H1 (cell line): Measurements from ENCODE around the gene G6PC3. TPM values are rescaled to one million over a fixed set of nuclear protein-coding genes. Genes with fewer than 3 reads are reported as not detected.

Source experiments
- CTCF ChIA-PET: fragments of 300-600 bp; sonication (Branson Sonifier 250); formaldehyde crosslinking; loops from one replicate; lab custom pipeline; 2021; ENCODE audit not compliant: partially characterized antibody; lab: Charles Lee
- POLR2A ChIA-PET: fragments of 300-600 bp; sonication (Branson Sonifier 250); formaldehyde crosslinking; loops from one replicate; lab custom pipeline; 2021; ENCODE audit warnings: inconsistent platforms; ENCODE audit not compliant: partially characterized antibody; lab: Charles Lee
- DNase-seq, 2 experiments: peaks; one replicate each; pipeline versions ENCODE4 v3.0.0 to v3.0.0-alpha.2; 2010 to 2022; ENCODE audit warnings: low spot score in 2 of 2, low read depth in 1 of 2, mixed read lengths in 1 of 2
- FAIRE-seq: peaks from 2 replicates; lab custom pipeline; 2011; peaks lifted over from hg19 to GRCh38; lab: Jason Lieb, UNC
- H2AFZ ChIP-seq: 2 replicates; pipeline ENCODE4 v1.8.1; 2012; ENCODE audit warnings: low read length, inconsistent platforms
- H2AK5ac ChIP-seq: 2 replicates; pipeline ENCODE4 v1.6.1; 2013; ENCODE audit warnings: low read depth, low read length
- H2BK120ac ChIP-seq: replicated peaks from 2 replicates; pipeline ENCODE3; 2013; ENCODE audit warnings: low read depth, low read length, inconsistent platforms
- H2BK12ac ChIP-seq: 2 replicates; pipeline ENCODE4 v1.6.1; 2013; ENCODE audit warnings: low read depth, low read length
- H2BK15ac ChIP-seq: 2 replicates; pipeline ENCODE4 v1.6.1; 2013; ENCODE audit warnings: low read length
- H2BK20ac ChIP-seq: 2 replicates; pipeline ENCODE4 v1.6.1; 2013; ENCODE audit warnings: low read length
- H2BK5ac ChIP-seq: 2 replicates; pipeline ENCODE4 v1.6.1; 2013; ENCODE audit warnings: low read depth, low read length
- H3K14ac ChIP-seq: 2 replicates; pipeline ENCODE4 v1.6.1; 2013; ENCODE audit warnings: inconsistent platforms; ENCODE audit not compliant: insufficient read length
- H3K18ac ChIP-seq: 2 replicates; pipeline ENCODE4 v1.6.1; 2013; ENCODE audit warnings: low read length; ENCODE audit errors: extremely low read depth
- H3K23ac ChIP-seq: 2 replicates; pipeline ENCODE4 v1.6.1; 2013; ENCODE audit warnings: inconsistent platforms; ENCODE audit not compliant: insufficient read length
- H3K23me2 ChIP-seq: 2 replicates; pipeline ENCODE4 v1.6.1; 2013; ENCODE audit warnings: low read depth, low read length
- H3K27ac ChIP-seq: 2 replicates; pipeline ENCODE4 v1.6.1; 2011; ENCODE audit warnings: low read depth, low read length, inconsistent platforms
- H3K27me3 ChIP-seq, 4 experiments: replicated peaks in 1 of 4; 1 replicate in 1 of 4; 2 replicates in 3 of 4; pipeline versions ENCODE4 v1.6.1 to v1.8.1; 2011 to 2013; ENCODE audit warnings: low read length in 3 of 4, mild to moderate bottlenecking in 3 of 4, inconsistent platforms in 2 of 4, mixed read lengths in 2 of 4, moderate library complexity in 1 of 4; ENCODE audit not compliant: control insufficient read depth in 3 of 4, insufficient read depth in 3 of 4; ENCODE audit errors: extremely low read depth in 1 of 4
- H3K36me3 ChIP-seq, 4 experiments: 2 replicates each; pipeline versions ENCODE4 v1.6.1 to v1.8.1; 2011 to 2013; ENCODE audit warnings: mild to moderate bottlenecking in 4 of 4, low read length in 3 of 4, moderate library complexity in 2 of 4, control low read depth in 1 of 4, inconsistent platforms in 1 of 4; ENCODE audit not compliant: insufficient read depth in 4 of 4, control insufficient read depth in 2 of 4
- H3K4ac ChIP-seq: replicated peaks from 2 replicates; pipeline ENCODE3; 2013; ENCODE audit warnings: low read length, low read depth, mixed read lengths, inconsistent platforms; ENCODE audit not compliant: insufficient read length
- H3K4me1 ChIP-seq, 4 experiments: replicated peaks in 1 of 4; 1 replicate in 1 of 4; 2 replicates in 3 of 4; pipeline versions ENCODE4 v1.6.1 to v1.8.1; 2011 to 2013; ENCODE audit warnings: low read length in 3 of 4, inconsistent platforms in 2 of 4, mixed read lengths in 1 of 4; ENCODE audit not compliant: insufficient read depth in 4 of 4, control insufficient read depth in 3 of 4
- H3K4me2 ChIP-seq, 2 experiments: 2 replicates each; pipeline versions ENCODE4 v1.6.1 to v1.8.1; 2011 to 2013; ENCODE audit warnings: low read depth in 2 of 2, low read length in 2 of 2, control low read depth in 1 of 2, inconsistent platforms in 1 of 2, mild to moderate bottlenecking in 1 of 2; ENCODE audit not compliant: insufficient read depth in 1 of 2
- H3K4me3 ChIP-seq, 4 experiments: fragments of 200-600, 300-600 bp in 1 of 4; sonication (generic), shearing (Covaris generic), sonication (Bioruptor Twin) in 1 of 4; 2 replicates each; pipeline versions ENCODE4 v1.5.1 to v1.8.1; 2011 to 2016; ENCODE audit warnings: low read length in 4 of 4, low read depth in 3 of 4, control low read depth in 2 of 4, inconsistent platforms in 2 of 4, mild to moderate bottlenecking in 2 of 4, mixed read lengths in 1 of 4, moderate library complexity in 1 of 4; ENCODE audit not compliant: insufficient read depth in 2 of 4; ENCODE audit errors: extremely low read depth in 1 of 4
- H3K56ac ChIP-seq: replicated peaks from 2 replicates; pipeline ENCODE3; 2013; ENCODE audit warnings: low read depth, mild to moderate bottlenecking, mixed read lengths, low read length, inconsistent platforms; ENCODE audit not compliant: insufficient read length
- H3K79me1 ChIP-seq: 2 replicates; pipeline ENCODE4 v1.6.1; 2013; ENCODE audit warnings: low read depth, low read length, control low read depth
- H3K79me2 ChIP-seq, 2 experiments: 2 replicates each; pipeline versions ENCODE4 v1.6.1 to v1.8.1; 2012 to 2013; ENCODE audit warnings: low read length in 2 of 2, mild to moderate bottlenecking in 2 of 2, inconsistent platforms in 1 of 2; ENCODE audit not compliant: insufficient read depth in 2 of 2, control insufficient read depth in 1 of 2
- H3K9ac ChIP-seq, 4 experiments: replicated peaks in 1 of 4; 1 replicate in 1 of 4; 2 replicates in 3 of 4; pipeline versions ENCODE4 v1.6.1 to v1.8.1; 2011 to 2013; ENCODE audit warnings: low read depth in 3 of 4, low read length in 3 of 4, control low read depth in 2 of 4, mild to moderate bottlenecking in 2 of 4, moderate library complexity in 2 of 4, inconsistent platforms in 1 of 4; ENCODE audit errors: extremely low read depth in 1 of 4
- H3K9me3 ChIP-seq, 2 experiments: 2 replicates each; pipeline versions ENCODE4 v1.6.1 to v1.8.1; 2012 to 2013; ENCODE audit warnings: mild to moderate bottlenecking in 2 of 2, moderate library complexity in 2 of 2, control low read depth in 1 of 2, inconsistent platforms in 1 of 2, low read depth in 1 of 2, low read length in 1 of 2, mixed read lengths in 1 of 2; ENCODE audit not compliant: insufficient read depth in 2 of 2
- H4K20me1 ChIP-seq, 2 experiments: replicated peaks in 1 of 2; 2 replicates each; pipeline versions ENCODE3 to v1.8.1; 2011 to 2013; ENCODE audit warnings: inconsistent platforms in 2 of 2, low read length in 2 of 2, mild to moderate bottlenecking in 1 of 2; ENCODE audit not compliant: insufficient read depth in 2 of 2, control insufficient read depth in 1 of 2
- H4K5ac ChIP-seq: 2 replicates; pipeline ENCODE4 v1.6.1; 2013; ENCODE audit warnings: low read length, low read depth, mixed read lengths, inconsistent platforms; ENCODE audit not compliant: insufficient read length
- H4K8ac ChIP-seq: 2 replicates; pipeline ENCODE4 v1.8.0; 2013; ENCODE audit warnings: mild to moderate bottlenecking, moderate library complexity, low read length, inconsistent platforms; ENCODE audit not compliant: insufficient read depth; ENCODE audit errors: extremely low read depth
- H4K91ac ChIP-seq: replicated peaks from 2 replicates; pipeline ENCODE3; 2013; ENCODE audit warnings: low read length, mixed read lengths, inconsistent platforms; ENCODE audit not compliant: insufficient read length
- BCL11A ChIP-seq, 2 experiments: IDR thresholded peaks; one replicate each; pipeline ENCODE4 v1.6.1; 2011; ENCODE audit warnings: low read depth in 2 of 2, low read length in 2 of 2, mild to moderate bottlenecking in 2 of 2
- CHD2 ChIP-seq: IDR thresholded peaks from 2 replicates; pipeline ENCODE4 v1.6.1; 2012; ENCODE audit warnings: low read length, improper control_type of control experiment
- GTF2F1 ChIP-seq: IDR thresholded peaks from 2 replicates; pipeline ENCODE4 v1.6.1; 2012; ENCODE audit warnings: low read depth, low read length, improper control_type of control experiment, borderline replicate concordance
- HDAC6 ChIP-seq: IDR thresholded peaks from one replicate; pipeline ENCODE4 v1.7.1; 2012; ENCODE audit warnings: low read depth, mild to moderate bottlenecking, inconsistent platforms, low read length, moderate library complexity
- SP4 ChIP-seq: IDR thresholded peaks from 2 replicates; pipeline ENCODE4 v1.6.1; 2012; ENCODE audit warnings: low read length, inconsistent platforms
- SRF ChIP-seq: IDR thresholded peaks from 2 replicates; pipeline ENCODE4 v1.6.1; 2011; ENCODE audit warnings: mild to moderate bottlenecking, low read depth, low read length, moderate library complexity
- SUZ12 ChIP-seq: fragments of 200-600 bp; sonication (generic); IDR thresholded peaks from 2 replicates; pipeline ENCODE4 v1.6.1; 2012; ENCODE audit warnings: mild to moderate bottlenecking, inconsistent platforms, low read length, moderate library complexity, mixed read lengths
- WGBS, 2 experiments: shearing (Covaris generic) in 1 of 2; methylation state at CpG; one replicate each; pipeline versions ENCODE4 v1.1.6 to v1.1.7; 2013 to 2015; ENCODE audit warnings: low lambda C conversion rate in 2 of 2, mixed read lengths in 2 of 2, inconsistent platforms in 1 of 2, low coverage in 1 of 2, missing lambda C conversion rate in 1 of 2; ENCODE audit not compliant: insufficient replicate concordance in 2 of 2, insufficient coverage in 1 of 2, insufficient read length in 1 of 2; ENCODE audit errors: extremely low coverage in 1 of 2, missing lambda C conversion rate in 1 of 2; 5-methylcytosine and 5-hydroxymethylcytosine counted together
- polyA plus RNA-seq, 7 experiments: library from polyadenylated mRNA; depleted of rRNA in 3 of 7; stranded (reverse) in 5 of 7; unstranded in 2 of 7; fragments of >200 nt in 5 of 7; fragments of 200-250 nt in 2 of 7; gene quantifications; 1 replicate in 5 of 7; 2 replicates in 1 of 7; 4 replicates in 1 of 7; pipeline versions ENCODE4 v1.2.1 to v1.2.3, GENCODE V29; 2011 to 2013; ENCODE audit warnings: missing spikeins in 2 of 7, mixed read lengths in 2 of 7
- total RNA-seq: library from RNA; stranded (reverse); fragmentation: NEBNext Ultra II Directional; extraction: Animal tissue kit (Norgen Biotek cat#: 25700); gene quantifications from 2 replicates; pipeline ENCODE4 v1.2.1, GENCODE V29; 2021

Gene G6PC3
- total and polyA plus RNA-seq, 2 of the 8 experiments (the other 6 are each of a cell fraction or from before 2014, with no cell fraction given) = 104 to 343 TPM

GRCh38 chr17:44124118-44124438, 53.5 kb downstream of the G6PC3 start:
- no peak overlapping the region for H4K91ac ChIP-seq
- peak overlapping the region; percentile 89; the same call in 1 of the 2 replicates for H2AFZ ChIP-seq
- H3K56ac ChIP-seq = no peak overlapping the region
- no peak overlapping the region for H2AK5ac ChIP-seq
- H3K4ac ChIP-seq = no peak overlapping the region
- H3K4me3 ChIP-seq = peak overlapping the region; percentile 70 to 99 (median 78)
- peak overlapping the region in 2 of 4 experiments; percentile 73 to 75; a peak in 3 of 7 replicates for H3K9ac ChIP-seq
- CTCF ChIA-PET = interaction anchor here (0.7 to 20.6 kb wide), 9 partner anchors 9 to 136 kb away, joined by 3 to 638 read pairs (median 6); partner anchors contain the start of genes ASB16 and HROB
- POLR2A ChIA-PET = interaction anchor here (0.6 to 3.1 kb wide), 21 partner anchors 9 to 195 kb away, joined by 3 to 24 read pairs (median 4); partner anchors contain the start of genes ASB16, G6PC3, LSM12 and RUNDC3A
- no peaks in the 10 kb centered on the region for H3K36me3 ChIP-seq
- H3K79me2 ChIP-seq = peaks cover 0 to 40% of the 10 kb centered on the region in 2 experiments; a peak in 2 of 4 replicates
- H3K4me2 ChIP-seq = peak overlapping the region; percentile 70 to 81
- H2BK120ac ChIP-seq = no peak overlapping the region
- DNase-seq (no peak), FAIRE-seq (no peak)
- H2BK12ac ChIP-seq = peak overlapping the region; percentile 96; the same call in 1 of the 2 replicates
- no peak overlapping the region for H2BK20ac ChIP-seq
- H3K79me1 ChIP-seq = peaks cover 16% of the 10 kb centered on the region
- H3K14ac ChIP-seq = no peak overlapping the region
- H3K23me2 ChIP-seq = peaks cover 7% of the 10 kb centered on the region; the same call in 1 of the 2 replicates
- H4K20me1 ChIP-seq = peaks cover 0 to 5% of the 10 kb centered on the region in 2 experiments
- no peak overlapping the region for H3K23ac ChIP-seq
- H2BK5ac ChIP-seq = peak overlapping the region; percentile 90
- H3K4me1 ChIP-seq = peaks cover 9 to 21% (median 13%) of the 10 kb centered on the region in 4 experiments
- no peaks in the 10 kb centered on the region for H3K27me3 ChIP-seq
- 0 out of 2 replicates have a peak overlapping the region, but pooled peaks have one; percentile 92 for H2BK15ac ChIP-seq
- H3K27ac ChIP-seq = peak overlapping the region; percentile 89
- WGBS, 2 experiments = 19% methylated on average over 8 of the region's 8 CpGs; no CpG with 5 or more reads in 1 of the 2 experiments
- peak overlapping the region; percentile 85; the same call in 1 of the 2 replicates for H3K18ac ChIP-seq
- H4K5ac ChIP-seq = no peak overlapping the region
- no peaks in the 10 kb centered on the region for H3K9me3 ChIP-seq
- peak overlapping the region; percentile 96; the same call in 1 of the 2 replicates for H4K8ac ChIP-seq
- TF ChIP-seq SUZ12 (no peak), CHD2 (no peak), BCL11A (IDR thresholded peaks at IDR 0.05; ENCODE audit: low read depth in 2 of 2, low read length in 2 of 2) (no peak), SRF (no peak), HDAC6 (no peak), SP4 (no peak), GTF2F1 (no peak)
